SJCRH30 (cell line): ENCODE data around the gene ATP10D. TPM values are rescaled to one million over a fixed set of nuclear protein-coding genes. Genes with fewer than 3 reads are reported as not detected.
"Not testable (repeated sequence)": the region's sequence is repeated elsewhere in the genome, so short reads cannot be mapped to it uniquely, and the experiment has no call there.

Experiments used
- DNase-seq, 2 experiments: peaks; one replicate each; pipeline ENCODE4 v3.0.0-alpha.2; 2015 to 2020
- H3K27ac ChIP-seq: fragments of 250-450 bp; sonication (Bioruptor Pico); 2 replicates; pipeline ENCODE4 v1.5.1; 2020; ENCODE audit warnings: mild to moderate bottlenecking, moderate library complexity
- H3K27me3 ChIP-seq: fragments of 250-450 bp; sonication (Bioruptor Pico); 2 replicates; pipeline ENCODE4 v1.5.1; 2020; ENCODE audit warnings: mild to moderate bottlenecking, moderate library complexity
- H3K36me3 ChIP-seq: fragments of 250-450 bp; sonication (Bioruptor Pico); 2 replicates; pipeline ENCODE4 v1.5.1; 2020; ENCODE audit warnings: mild to moderate bottlenecking, moderate library complexity
- H3K4me1 ChIP-seq: fragments of 250-450 bp; sonication (Bioruptor Pico); 2 replicates; pipeline ENCODE4 v1.5.1; 2020; ENCODE audit warnings: mild to moderate bottlenecking, moderate library complexity
- H3K4me3 ChIP-seq: fragments of 250-450 bp; sonication (Bioruptor Pico); 2 replicates; pipeline ENCODE4 v1.5.1; 2020; ENCODE audit warnings: mild to moderate bottlenecking, moderate library complexity
- H3K9me3 ChIP-seq: fragments of 250-450 bp; sonication (Bioruptor Pico); replicated peaks from 2 replicates; pipeline ENCODE4 v1.5.1; 2020; ENCODE audit warnings: mild to moderate bottlenecking, moderate library complexity
- total RNA-seq: library from RNA; depleted of rRNA; stranded (reverse); fragments of >200 nt; shearing (Covaris generic); gene quantifications from 2 replicates; pipeline ENCODE4 v1.2.3, GENCODE V29; 2014

Gene ATP10D
- total RNA-seq, 1 experiment from 2014 or later: 2.7 TPM

DNA sequence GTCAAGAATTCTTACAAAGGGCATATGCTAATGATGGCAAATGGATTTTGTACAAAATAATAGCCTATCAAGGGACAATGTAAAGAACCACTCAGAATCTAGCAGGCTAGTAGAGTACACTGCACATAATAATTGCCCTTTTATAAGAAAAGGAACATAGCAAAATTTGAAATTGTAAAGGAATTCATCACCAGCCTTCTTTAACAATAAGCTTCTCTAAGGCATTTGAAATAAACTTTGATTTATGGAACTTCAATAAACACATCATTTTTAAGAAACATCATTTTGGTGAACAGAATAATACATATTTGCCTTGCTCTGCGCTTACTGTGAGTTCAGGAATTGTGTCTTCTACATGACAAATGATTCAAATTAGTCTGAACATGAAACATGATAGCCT lies 9.7 kb upstream of the ATP10D start:
- no peak for DNase-seq
- 0 out of 2 replicates have a peak, but pooled peaks cover 8% of the 10 kb centered on the region for H3K27me3 ChIP-seq
- no peak overlapping the region for H3K27ac ChIP-seq
- H3K4me3 ChIP-seq: no peak overlapping the region
- no peaks in the 10 kb centered on the region for H3K36me3 ChIP-seq
- H3K4me1 ChIP-seq: no peaks in the 10 kb centered on the region
- H3K9me3 ChIP-seq: no peaks in the 10 kb centered on the region

DNA sequence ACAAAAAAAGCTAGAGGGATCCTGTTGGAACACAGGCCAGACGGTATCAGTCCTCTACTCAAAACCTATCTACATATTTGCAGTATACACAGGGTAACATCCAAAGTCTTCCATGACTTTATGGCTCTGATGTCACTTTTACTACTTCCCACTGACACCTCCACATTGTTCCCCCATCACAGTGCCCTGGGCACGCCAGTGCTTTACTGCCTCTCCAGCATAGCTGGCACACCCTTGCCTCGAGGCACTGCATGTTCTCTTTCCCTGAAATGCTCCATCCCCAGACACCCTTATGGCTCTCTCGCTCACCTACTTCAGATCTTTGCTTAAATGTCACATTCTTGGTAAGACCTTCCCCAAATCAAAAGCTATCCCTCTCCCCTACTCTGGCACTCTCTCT lies 6.3 kb upstream of the ATP10D start:
- no peak for DNase-seq
- H3K27ac ChIP-seq: no peak overlapping the region
- H3K9me3 ChIP-seq: no peaks in the 10 kb centered on the region
- H3K4me1 ChIP-seq: no peaks in the 10 kb centered on the region
- H3K4me3 ChIP-seq: no peak overlapping the region
- 0 out of 2 replicates have a peak, but pooled peaks cover under 1% of the 10 kb centered on the region for H3K27me3 ChIP-seq
- H3K36me3 ChIP-seq: no peaks in the 10 kb centered on the region

DNA sequence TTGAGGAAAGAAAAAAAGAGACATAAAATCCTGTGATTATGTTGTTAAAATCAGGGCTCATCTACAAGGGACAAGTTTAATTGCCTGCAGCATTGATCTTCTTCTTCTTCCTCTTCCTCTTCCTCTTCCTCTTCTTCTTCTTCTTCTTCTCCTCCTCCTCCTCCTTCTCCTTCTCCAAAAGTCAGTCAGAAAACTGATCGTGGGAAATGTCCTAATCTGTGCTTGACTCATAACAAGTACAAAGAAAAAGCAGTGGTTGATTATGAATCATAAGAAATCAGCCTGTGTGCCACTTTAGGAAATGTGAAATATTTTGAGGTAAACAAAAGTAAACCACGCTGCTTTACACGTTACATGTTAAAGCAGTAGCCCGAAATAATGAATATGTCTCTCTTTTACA lies 2.7 kb upstream of the ATP10D start:
- Histone ChIP-seq H3K4me1 (no peaks in the 10 kb centered on the region), H3K27me3 (no peaks in the 10 kb centered on the region), H3K9me3 (no peaks in the 10 kb centered on the region), H3K27ac (no peak overlapping the region), H3K36me3 (no peaks in the 10 kb centered on the region), H3K4me3 (no peak overlapping the region)
- DNase-seq: no peak

DNA sequence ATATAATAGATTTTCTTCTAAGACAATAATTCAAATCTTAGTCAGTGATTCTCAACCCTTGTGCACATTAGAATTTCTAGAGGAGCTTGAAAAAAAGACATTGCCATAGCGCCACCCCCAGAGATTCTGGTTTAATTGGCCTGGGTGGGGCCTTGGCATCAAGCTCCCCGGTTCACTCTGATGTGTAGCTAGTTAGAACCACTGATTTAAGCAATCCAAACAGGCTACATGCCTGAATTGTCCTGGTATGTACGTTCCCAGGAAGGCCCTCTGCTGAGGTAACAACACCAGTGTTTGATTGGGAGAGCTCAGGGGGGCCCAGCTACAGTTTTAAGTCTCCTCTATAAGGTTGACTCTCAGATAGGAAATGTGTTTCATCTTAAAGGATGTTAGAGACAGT lies 1.3 kb upstream of the ATP10D start:
- Histone ChIP-seq H3K4me3 (no peak overlapping the region), H3K9me3 (no peaks in the 10 kb centered on the region), H3K27me3 (no peaks in the 10 kb centered on the region), H3K36me3 (no peaks in the 10 kb centered on the region), H3K27ac (no peak overlapping the region), H3K4me1 (no peaks in the 10 kb centered on the region)
- no peak for DNase-seq

DNA sequence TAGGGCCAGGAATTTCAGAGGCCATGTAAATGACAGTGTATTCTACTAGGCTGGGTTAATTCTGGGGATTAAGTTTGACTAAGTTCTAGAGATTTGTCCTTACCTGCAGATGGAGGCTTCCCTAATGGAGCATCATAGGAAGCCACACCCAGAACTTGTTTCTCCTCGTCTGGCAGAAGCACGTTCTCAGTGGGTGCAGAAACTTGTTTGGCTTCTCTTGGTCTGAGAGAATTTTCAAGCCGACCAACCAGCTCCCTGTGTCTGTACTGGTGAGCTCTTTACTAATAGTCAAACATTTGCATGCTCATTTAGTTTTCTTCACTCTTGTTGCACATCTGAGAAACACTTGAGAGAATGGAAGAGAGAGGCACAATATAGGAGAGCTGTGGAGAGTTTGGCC lies 907 bp upstream of the ATP10D start:
- Histone ChIP-seq H3K27ac (no peak overlapping the region), H3K27me3 (no peaks in the 10 kb centered on the region), H3K4me1 (no peaks in the 10 kb centered on the region), H3K36me3 (no peaks in the 10 kb centered on the region), H3K4me3 (no peak overlapping the region), H3K9me3 (no peaks in the 10 kb centered on the region)
- no peak for DNase-seq

DNA sequence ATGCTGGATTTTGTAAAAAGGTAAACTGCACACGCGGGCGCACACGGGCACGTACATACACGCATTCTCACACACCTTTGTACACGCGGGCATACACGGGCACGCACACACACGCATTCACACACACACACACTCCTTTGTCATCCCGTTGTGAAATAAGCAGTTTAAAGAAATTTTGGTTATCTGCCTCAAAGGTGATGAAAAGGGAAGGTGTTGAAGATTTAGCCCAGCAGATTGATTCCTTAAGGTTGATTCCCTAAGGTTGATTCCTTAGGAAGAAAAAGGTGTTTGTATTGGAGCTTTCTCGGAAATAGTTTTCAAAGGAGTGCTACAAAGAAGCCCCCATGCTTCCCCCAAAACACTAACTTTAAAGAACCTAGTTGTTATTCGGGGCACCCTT lies 693 bp downstream of the ATP10D start:
- no peak overlapping the region for H3K27ac ChIP-seq
- H3K4me3 ChIP-seq: peak overlapping the region; percentile 65
- H3K4me1 ChIP-seq: no peaks in the 10 kb centered on the region
- H3K36me3 ChIP-seq: no peaks in the 10 kb centered on the region
- H3K9me3 ChIP-seq: no peaks in the 10 kb centered on the region
- peak in 1 of 2 experiments; percentile 5 for DNase-seq
- no peaks in the 10 kb centered on the region for H3K27me3 ChIP-seq

DNA sequence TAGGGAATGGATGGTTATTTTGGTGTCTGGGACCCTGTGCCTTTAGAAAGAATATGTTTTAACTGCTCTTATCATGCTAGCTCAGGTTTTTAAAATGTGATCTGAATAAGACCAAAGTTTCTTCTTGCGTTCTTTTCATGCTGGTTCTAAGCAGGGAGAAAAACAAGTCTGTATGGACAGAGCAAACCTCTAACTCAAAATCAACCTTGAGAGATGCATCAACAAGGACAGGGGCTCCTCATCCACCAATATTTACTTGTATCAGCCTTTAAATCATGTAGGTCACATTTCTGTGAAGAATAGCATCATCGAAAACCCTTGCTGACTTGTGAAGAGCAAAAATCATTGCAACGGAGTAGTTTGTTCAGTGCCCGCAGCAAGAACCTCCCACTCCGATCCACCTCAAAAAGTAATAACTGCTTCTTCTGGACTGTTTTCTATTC lies 1.2 kb downstream of the ATP10D start:
- H3K9me3 ChIP-seq: no peaks in the 10 kb centered on the region
- no peak for DNase-seq
- no peak overlapping the region for H3K27ac ChIP-seq
- peak overlapping the region; percentile 65 for H3K4me3 ChIP-seq
- no peaks in the 10 kb centered on the region for H3K36me3 ChIP-seq
- no peaks in the 10 kb centered on the region for H3K27me3 ChIP-seq
- no peaks in the 10 kb centered on the region for H3K4me1 ChIP-seq

DNA sequence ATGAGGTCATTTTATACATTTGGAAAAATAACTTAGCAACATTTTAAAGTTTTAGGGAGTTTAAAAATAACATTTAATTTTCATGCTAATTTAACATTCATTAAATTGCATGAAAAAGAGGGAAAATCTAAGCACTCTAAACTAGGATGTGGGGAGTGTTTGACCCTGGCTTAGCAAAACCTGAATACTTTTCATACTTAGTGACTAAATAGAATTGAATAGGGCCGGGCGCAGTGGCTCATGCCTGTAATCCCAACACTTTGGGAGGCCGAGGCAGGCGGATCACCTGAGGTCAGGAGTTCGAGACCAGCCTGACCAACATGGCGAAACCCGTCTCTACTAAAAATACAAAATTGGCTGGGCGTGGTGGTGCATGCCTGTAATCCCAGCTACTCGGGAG lies 1.7 kb downstream of the ATP10D start:
- not testable (repeated sequence) for H3K9me3 ChIP-seq, H3K27me3 ChIP-seq, H3K27ac ChIP-seq, DNase-seq, H3K4me1 ChIP-seq, H3K4me3 ChIP-seq, H3K36me3 ChIP-seq

DNA sequence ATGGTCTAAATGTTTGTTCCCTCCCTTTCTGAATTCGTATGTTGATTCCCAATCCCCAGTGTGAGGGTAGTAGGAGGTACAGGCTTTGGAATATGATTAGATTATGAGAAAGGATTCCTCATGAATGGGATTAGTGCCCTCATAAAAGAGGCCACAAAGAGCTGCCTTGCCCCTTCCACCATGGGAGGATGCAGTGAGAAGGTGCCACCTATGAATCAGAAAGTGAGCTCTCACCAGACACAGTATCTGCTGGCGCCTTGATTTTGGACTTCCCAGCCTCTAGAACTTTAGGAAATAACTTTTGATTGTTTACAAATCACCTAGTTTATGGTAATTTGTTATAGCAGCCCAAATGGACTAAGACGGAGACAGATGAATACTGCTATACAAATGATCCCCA lies 3.6 kb downstream of the ATP10D start:
- no peaks in the 10 kb centered on the region for H3K4me1 ChIP-seq
- no peak overlapping the region for H3K27ac ChIP-seq
- no peaks in the 10 kb centered on the region for H3K9me3 ChIP-seq
- no peak for DNase-seq
- H3K27me3 ChIP-seq: no peaks in the 10 kb centered on the region
- H3K4me3 ChIP-seq: no peak overlapping the region
- H3K36me3 ChIP-seq: no peaks in the 10 kb centered on the region

DNA sequence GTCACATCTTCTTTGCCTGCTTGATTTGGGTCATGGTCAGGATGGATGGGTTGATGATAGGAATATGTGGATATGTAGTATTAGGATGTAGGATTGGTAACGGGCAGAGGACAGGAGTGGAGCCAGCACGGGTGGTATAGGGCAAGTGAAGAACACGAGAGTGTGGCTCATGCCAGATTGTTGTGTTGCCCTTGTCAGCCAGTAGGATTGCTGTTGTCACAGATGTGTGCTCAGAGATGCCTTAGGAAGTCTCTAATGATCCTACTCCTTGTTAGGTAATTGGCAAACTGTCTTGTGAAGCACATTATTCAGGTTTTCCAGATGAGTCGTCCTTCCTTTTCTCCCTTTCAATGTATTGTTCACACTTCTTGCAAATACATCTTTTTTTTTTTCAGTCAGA lies 5.5 kb downstream of the ATP10D start:
- Histone ChIP-seq H3K27ac (no peak overlapping the region), H3K36me3 (no peaks in the 10 kb centered on the region), H3K27me3 (no peaks in the 10 kb centered on the region), H3K4me1 (peaks cover 4% of the 10 kb centered on the region; the same call in 1 of the 2 replicates), H3K4me3 (no peak overlapping the region), H3K9me3 (no peaks in the 10 kb centered on the region)
- peak in 1 of 2 experiments; percentile 29 for DNase-seq

DNA sequence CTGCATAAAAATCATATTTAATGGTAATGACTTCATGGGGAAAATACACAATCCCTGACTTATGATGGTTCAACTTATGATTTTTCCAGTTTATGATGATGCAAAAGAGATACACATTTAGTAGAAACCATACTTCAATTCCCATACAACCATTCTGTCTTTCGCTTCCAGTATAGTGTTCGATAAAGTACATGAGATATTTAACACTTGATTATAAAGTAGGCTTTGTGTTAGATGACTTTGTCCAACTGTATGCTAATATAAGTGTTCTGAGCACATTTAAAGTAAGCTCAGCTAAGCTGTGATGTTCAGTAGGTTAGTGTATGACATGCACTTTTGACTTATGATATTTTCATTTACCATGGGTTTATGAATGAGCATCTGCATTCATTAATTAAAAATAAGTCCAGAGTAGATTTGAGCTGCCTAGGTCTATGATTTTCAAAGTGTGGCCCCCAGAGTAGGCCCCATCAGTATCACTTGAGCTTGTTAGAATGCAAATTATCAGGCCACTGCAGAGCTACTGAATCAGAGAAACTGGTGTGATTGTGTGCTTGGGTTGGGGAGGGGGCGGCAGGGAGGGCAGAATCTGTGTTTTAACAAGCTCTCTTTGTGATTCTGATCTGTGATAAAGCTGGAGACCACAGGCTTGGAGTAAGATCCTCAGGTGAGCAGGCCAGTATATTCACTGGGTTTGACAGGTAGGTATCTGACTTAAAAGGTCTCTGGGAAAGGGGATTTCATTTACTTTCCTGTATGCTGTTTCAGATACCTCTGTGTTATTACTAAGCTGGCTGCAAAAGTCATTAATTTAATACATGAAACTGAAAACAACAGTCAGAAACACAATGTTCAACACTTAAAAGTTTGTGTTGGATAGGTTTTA lies 8.4 kb downstream of the ATP10D start:
- Histone ChIP-seq H3K27me3 (no peaks in the 10 kb centered on the region), H3K4me1 (peaks cover 4% of the 10 kb centered on the region; the same call in 1 of the 2 replicates), H3K36me3 (no peaks in the 10 kb centered on the region), H3K27ac (no peak overlapping the region), H3K9me3 (no peaks in the 10 kb centered on the region), H3K4me3 (no peak overlapping the region)
- DNase-seq: no peak

DNA sequence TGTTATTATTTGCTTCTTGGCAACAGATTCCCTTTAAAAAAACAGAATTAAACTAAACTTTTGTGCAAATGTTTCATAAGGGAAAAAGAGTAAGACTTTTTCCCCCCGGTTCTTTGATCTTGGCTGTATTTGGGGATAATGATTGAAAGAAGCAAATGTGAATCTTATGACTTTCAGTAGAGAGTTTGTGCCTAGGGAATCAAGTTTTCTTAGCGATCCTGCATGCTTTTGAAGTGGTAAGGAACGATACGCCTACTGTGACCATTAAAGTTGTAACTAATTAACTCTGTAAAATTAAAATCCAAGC lies 9.0 kb downstream of the ATP10D start:
- no peaks in the 10 kb centered on the region for H3K36me3 ChIP-seq
- H3K4me3 ChIP-seq: no peak overlapping the region
- no peaks in the 10 kb centered on the region for H3K9me3 ChIP-seq
- H3K4me1 ChIP-seq: peaks cover 4% of the 10 kb centered on the region; the same call in 1 of the 2 replicates
- DNase-seq: peak in 1 of 2 experiments; percentile 17
- H3K27ac ChIP-seq: no peak overlapping the region
- H3K27me3 ChIP-seq: no peaks in the 10 kb centered on the region

DNA sequence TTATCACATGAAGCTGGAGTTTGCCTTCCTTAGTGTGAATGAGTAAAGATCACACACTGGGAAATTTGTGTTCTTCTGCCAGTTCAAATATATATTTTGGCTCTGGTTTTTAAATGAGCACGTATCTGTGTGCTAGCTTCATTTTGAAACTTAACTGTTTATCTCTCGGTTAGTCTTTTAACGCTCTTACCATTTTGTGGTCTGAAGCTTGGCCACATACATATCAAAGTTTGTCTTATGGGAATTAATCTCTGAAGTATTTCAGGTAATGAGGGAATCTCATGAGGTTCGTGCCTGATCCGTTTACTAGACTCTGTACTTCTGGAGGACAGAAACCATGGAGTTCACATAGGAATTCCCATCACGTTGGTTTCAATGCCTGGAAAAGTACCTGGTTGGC lies 13.8 kb downstream of the ATP10D start:
- Histone ChIP-seq H3K9me3 (no peaks in the 10 kb centered on the region), H3K27me3 (no peaks in the 10 kb centered on the region), H3K4me3 (no peak overlapping the region), H3K4me1 (peaks cover 4% of the 10 kb centered on the region; the same call in 1 of the 2 replicates), H3K27ac (no peak overlapping the region), H3K36me3 (no peaks in the 10 kb centered on the region)
- no peak for DNase-seq

DNA sequence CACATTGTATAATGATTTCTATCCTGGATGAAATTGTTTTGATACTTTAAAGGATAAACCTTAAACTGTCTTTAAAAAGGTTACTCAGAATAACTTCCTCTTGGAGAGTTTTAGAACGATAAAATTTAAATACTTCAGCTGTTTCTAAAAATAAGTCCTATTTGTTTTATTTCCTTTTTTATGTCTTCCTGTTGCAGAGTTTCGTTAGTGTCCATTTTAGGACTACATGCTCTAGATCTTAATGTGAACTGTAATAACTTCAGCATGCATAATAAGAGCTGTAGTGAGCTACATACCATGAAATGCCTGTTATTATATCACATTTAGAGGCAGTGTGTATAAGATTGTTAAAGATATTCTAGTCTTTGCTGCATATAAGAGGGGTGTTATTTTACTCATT lies 14.6 kb downstream of the ATP10D start:
- no peak for DNase-seq
- no peak overlapping the region for H3K27ac ChIP-seq
- H3K36me3 ChIP-seq: no peaks in the 10 kb centered on the region

DNA sequence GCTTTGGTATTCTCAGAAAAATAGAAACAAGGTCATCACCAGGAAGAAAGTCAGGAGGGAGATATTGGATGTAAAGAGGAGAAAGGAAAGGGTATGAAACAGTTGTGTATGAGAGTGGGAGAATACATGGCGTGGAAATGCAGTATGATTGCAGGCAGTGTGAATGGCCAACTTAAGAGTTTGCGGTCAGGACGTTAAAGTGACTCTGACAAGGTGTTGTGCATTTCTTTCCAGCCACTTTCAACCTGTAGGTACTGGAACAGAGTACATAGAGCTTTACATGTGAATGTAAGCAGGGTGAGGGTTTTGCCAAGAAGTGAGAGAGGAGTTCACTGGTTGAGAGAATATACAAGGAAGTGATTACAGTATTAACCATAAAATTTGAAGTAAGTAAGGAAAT lies 15.7 kb downstream of the ATP10D start:
- Histone ChIP-seq H3K36me3 (no peaks in the 10 kb centered on the region), H3K27ac (no peak overlapping the region), H3K4me3 (no peak overlapping the region), H3K27me3 (no peaks in the 10 kb centered on the region), H3K9me3 (no peaks in the 10 kb centered on the region), H3K4me1 (no peaks in the 10 kb centered on the region)
- DNase-seq: no peak

More for the DNA sequence above, 14.6 kb downstream of the ATP10D start:
- Histone ChIP-seq H3K4me1 (peaks cover 2% of the 10 kb centered on the region; the same call in 1 of the 2 replicates), H3K9me3 (no peaks in the 10 kb centered on the region), H3K27me3 (no peaks in the 10 kb centered on the region), H3K4me3 (no peak overlapping the region)

DNA sequence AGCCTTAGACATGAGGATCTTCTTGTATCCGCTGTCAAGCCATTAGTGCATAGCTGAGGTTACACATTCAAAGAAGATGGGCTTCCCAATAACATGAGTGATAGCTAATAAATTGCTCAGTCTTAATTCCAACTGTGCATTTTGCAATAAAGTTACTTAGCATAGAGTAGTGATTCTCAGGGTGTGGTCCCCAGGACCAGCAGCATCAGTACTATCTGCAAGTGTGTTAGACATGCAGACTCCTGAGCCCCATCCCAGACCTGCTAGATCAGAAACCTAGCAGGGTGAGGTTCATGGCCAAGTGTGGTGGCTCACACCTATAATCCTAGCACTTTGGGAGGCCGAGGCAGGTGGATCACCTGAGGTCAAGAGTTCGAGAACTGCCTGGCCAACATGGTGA lies 20.1 kb downstream of the ATP10D start:
- H3K4me1 ChIP-seq: no peaks in the 10 kb centered on the region
- no peaks in the 10 kb centered on the region for H3K9me3 ChIP-seq
- no peak for DNase-seq
- no peak overlapping the region for H3K4me3 ChIP-seq
- no peak overlapping the region for H3K27ac ChIP-seq
- no peaks in the 10 kb centered on the region for H3K36me3 ChIP-seq
- H3K27me3 ChIP-seq: no peaks in the 10 kb centered on the region
